H1 (cell line): ENCODE results near the gene NSFL1C. TPM values are rescaled to one million over a fixed set of nuclear protein-coding genes. Genes with fewer than 3 reads are reported as not detected.

Experiments
- CTCF ChIA-PET: fragments of 300-600 bp; sonication (Branson Sonifier 250); formaldehyde crosslinking; loops from one replicate; lab custom pipeline; 2021; ENCODE audit not compliant: partially characterized antibody; lab: Charles Lee
- POLR2A ChIA-PET: fragments of 300-600 bp; sonication (Branson Sonifier 250); formaldehyde crosslinking; loops from one replicate; lab custom pipeline; 2021; ENCODE audit warnings: inconsistent platforms; ENCODE audit not compliant: partially characterized antibody; lab: Charles Lee
- DNase-seq, 2 experiments: peaks; one replicate each; pipeline versions ENCODE4 v3.0.0 to v3.0.0-alpha.2; 2010 to 2022; ENCODE audit warnings: low spot score in 2 of 2, low read depth in 1 of 2, mixed read lengths in 1 of 2
- FAIRE-seq: peaks from 2 replicates; lab custom pipeline; 2011; peaks lifted over from hg19 to GRCh38; lab: Jason Lieb, UNC
- H2AFZ ChIP-seq: 2 replicates; pipeline ENCODE4 v1.8.1; 2012; ENCODE audit warnings: low read length, inconsistent platforms
- H2AK5ac ChIP-seq: 2 replicates; pipeline ENCODE4 v1.6.1; 2013; ENCODE audit warnings: low read depth, low read length
- H2BK120ac ChIP-seq: replicated peaks from 2 replicates; pipeline ENCODE3; 2013; ENCODE audit warnings: low read depth, low read length, inconsistent platforms
- H2BK12ac ChIP-seq: 2 replicates; pipeline ENCODE4 v1.6.1; 2013; ENCODE audit warnings: low read depth, low read length
- H2BK15ac ChIP-seq: 2 replicates; pipeline ENCODE4 v1.6.1; 2013; ENCODE audit warnings: low read length
- H2BK20ac ChIP-seq: 2 replicates; pipeline ENCODE4 v1.6.1; 2013; ENCODE audit warnings: low read length
- H2BK5ac ChIP-seq: 2 replicates; pipeline ENCODE4 v1.6.1; 2013; ENCODE audit warnings: low read depth, low read length
- H3K14ac ChIP-seq: 2 replicates; pipeline ENCODE4 v1.6.1; 2013; ENCODE audit warnings: inconsistent platforms; ENCODE audit not compliant: insufficient read length
- H3K18ac ChIP-seq: 2 replicates; pipeline ENCODE4 v1.6.1; 2013; ENCODE audit warnings: low read length; ENCODE audit errors: extremely low read depth
- H3K23ac ChIP-seq: 2 replicates; pipeline ENCODE4 v1.6.1; 2013; ENCODE audit warnings: inconsistent platforms; ENCODE audit not compliant: insufficient read length
- H3K23me2 ChIP-seq: 2 replicates; pipeline ENCODE4 v1.6.1; 2013; ENCODE audit warnings: low read depth, low read length
- H3K27ac ChIP-seq: 2 replicates; pipeline ENCODE4 v1.6.1; 2011; ENCODE audit warnings: low read depth, low read length, inconsistent platforms
- H3K27me3 ChIP-seq, 4 experiments: replicated peaks in 1 of 4; 1 replicate in 1 of 4; 2 replicates in 3 of 4; pipeline versions ENCODE4 v1.6.1 to v1.8.1; 2011 to 2013; ENCODE audit warnings: low read length in 3 of 4, mild to moderate bottlenecking in 3 of 4, inconsistent platforms in 2 of 4, mixed read lengths in 2 of 4, moderate library complexity in 1 of 4; ENCODE audit not compliant: control insufficient read depth in 3 of 4, insufficient read depth in 3 of 4; ENCODE audit errors: extremely low read depth in 1 of 4
- H3K36me3 ChIP-seq, 4 experiments: 2 replicates each; pipeline versions ENCODE4 v1.6.1 to v1.8.1; 2011 to 2013; ENCODE audit warnings: mild to moderate bottlenecking in 4 of 4, low read length in 3 of 4, moderate library complexity in 2 of 4, control low read depth in 1 of 4, inconsistent platforms in 1 of 4; ENCODE audit not compliant: insufficient read depth in 4 of 4, control insufficient read depth in 2 of 4
- H3K4ac ChIP-seq: replicated peaks from 2 replicates; pipeline ENCODE3; 2013; ENCODE audit warnings: low read length, low read depth, mixed read lengths, inconsistent platforms; ENCODE audit not compliant: insufficient read length
- H3K4me1 ChIP-seq, 4 experiments: replicated peaks in 1 of 4; 1 replicate in 1 of 4; 2 replicates in 3 of 4; pipeline versions ENCODE4 v1.6.1 to v1.8.1; 2011 to 2013; ENCODE audit warnings: low read length in 3 of 4, inconsistent platforms in 2 of 4, mixed read lengths in 1 of 4; ENCODE audit not compliant: insufficient read depth in 4 of 4, control insufficient read depth in 3 of 4
- H3K4me2 ChIP-seq, 2 experiments: 2 replicates each; pipeline versions ENCODE4 v1.6.1 to v1.8.1; 2011 to 2013; ENCODE audit warnings: low read depth in 2 of 2, low read length in 2 of 2, control low read depth in 1 of 2, inconsistent platforms in 1 of 2, mild to moderate bottlenecking in 1 of 2; ENCODE audit not compliant: insufficient read depth in 1 of 2
- H3K4me3 ChIP-seq, 4 experiments: fragments of 200-600, 300-600 bp in 1 of 4; sonication (generic), shearing (Covaris generic), sonication (Bioruptor Twin) in 1 of 4; 2 replicates each; pipeline versions ENCODE4 v1.5.1 to v1.8.1; 2011 to 2016; ENCODE audit warnings: low read length in 4 of 4, low read depth in 3 of 4, control low read depth in 2 of 4, inconsistent platforms in 2 of 4, mild to moderate bottlenecking in 2 of 4, mixed read lengths in 1 of 4, moderate library complexity in 1 of 4; ENCODE audit not compliant: insufficient read depth in 2 of 4; ENCODE audit errors: extremely low read depth in 1 of 4
- H3K56ac ChIP-seq: replicated peaks from 2 replicates; pipeline ENCODE3; 2013; ENCODE audit warnings: low read depth, mild to moderate bottlenecking, mixed read lengths, low read length, inconsistent platforms; ENCODE audit not compliant: insufficient read length
- H3K79me1 ChIP-seq: 2 replicates; pipeline ENCODE4 v1.6.1; 2013; ENCODE audit warnings: low read depth, low read length, control low read depth
- H3K79me2 ChIP-seq, 2 experiments: 2 replicates each; pipeline versions ENCODE4 v1.6.1 to v1.8.1; 2012 to 2013; ENCODE audit warnings: low read length in 2 of 2, mild to moderate bottlenecking in 2 of 2, inconsistent platforms in 1 of 2; ENCODE audit not compliant: insufficient read depth in 2 of 2, control insufficient read depth in 1 of 2
- H3K9ac ChIP-seq, 4 experiments: replicated peaks in 1 of 4; 1 replicate in 1 of 4; 2 replicates in 3 of 4; pipeline versions ENCODE4 v1.6.1 to v1.8.1; 2011 to 2013; ENCODE audit warnings: low read depth in 3 of 4, low read length in 3 of 4, control low read depth in 2 of 4, mild to moderate bottlenecking in 2 of 4, moderate library complexity in 2 of 4, inconsistent platforms in 1 of 4; ENCODE audit errors: extremely low read depth in 1 of 4
- H3K9me3 ChIP-seq, 2 experiments: 2 replicates each; pipeline versions ENCODE4 v1.6.1 to v1.8.1; 2012 to 2013; ENCODE audit warnings: mild to moderate bottlenecking in 2 of 2, moderate library complexity in 2 of 2, control low read depth in 1 of 2, inconsistent platforms in 1 of 2, low read depth in 1 of 2, low read length in 1 of 2, mixed read lengths in 1 of 2; ENCODE audit not compliant: insufficient read depth in 2 of 2
- H4K20me1 ChIP-seq, 2 experiments: replicated peaks in 1 of 2; 2 replicates each; pipeline versions ENCODE3 to v1.8.1; 2011 to 2013; ENCODE audit warnings: inconsistent platforms in 2 of 2, low read length in 2 of 2, mild to moderate bottlenecking in 1 of 2; ENCODE audit not compliant: insufficient read depth in 2 of 2, control insufficient read depth in 1 of 2
- H4K5ac ChIP-seq: 2 replicates; pipeline ENCODE4 v1.6.1; 2013; ENCODE audit warnings: low read length, low read depth, mixed read lengths, inconsistent platforms; ENCODE audit not compliant: insufficient read length
- H4K8ac ChIP-seq: 2 replicates; pipeline ENCODE4 v1.8.0; 2013; ENCODE audit warnings: mild to moderate bottlenecking, moderate library complexity, low read length, inconsistent platforms; ENCODE audit not compliant: insufficient read depth; ENCODE audit errors: extremely low read depth
- H4K91ac ChIP-seq: replicated peaks from 2 replicates; pipeline ENCODE3; 2013; ENCODE audit warnings: low read length, mixed read lengths, inconsistent platforms; ENCODE audit not compliant: insufficient read length
- HDAC6 ChIP-seq: IDR thresholded peaks from one replicate; pipeline ENCODE4 v1.7.1; 2012; ENCODE audit warnings: low read depth, mild to moderate bottlenecking, inconsistent platforms, low read length, moderate library complexity
- SAP30 ChIP-seq: fragments of 300-600 bp; sonication (generic); IDR thresholded peaks from 2 replicates; pipeline ENCODE4 v1.7.1; 2012; ENCODE audit warnings: low read length, moderate library complexity, mild to moderate bottlenecking, inconsistent platforms; ENCODE audit not compliant: insufficient read depth, insufficient replicate concordance
- WGBS, 2 experiments: shearing (Covaris generic) in 1 of 2; methylation state at CpG; one replicate each; pipeline versions ENCODE4 v1.1.6 to v1.1.7; 2013 to 2015; ENCODE audit warnings: low lambda C conversion rate in 2 of 2, mixed read lengths in 2 of 2, inconsistent platforms in 1 of 2, low coverage in 1 of 2, missing lambda C conversion rate in 1 of 2; ENCODE audit not compliant: insufficient replicate concordance in 2 of 2, insufficient coverage in 1 of 2, insufficient read length in 1 of 2; ENCODE audit errors: extremely low coverage in 1 of 2, missing lambda C conversion rate in 1 of 2; 5-methylcytosine and 5-hydroxymethylcytosine counted together
- polyA plus RNA-seq, 7 experiments: library from polyadenylated mRNA; depleted of rRNA in 3 of 7; stranded (reverse) in 5 of 7; unstranded in 2 of 7; fragments of >200 nt in 5 of 7; fragments of 200-250 nt in 2 of 7; gene quantifications; 1 replicate in 5 of 7; 2 replicates in 1 of 7; 4 replicates in 1 of 7; pipeline versions ENCODE4 v1.2.1 to v1.2.3, GENCODE V29; 2011 to 2013; ENCODE audit warnings: missing spikeins in 2 of 7, mixed read lengths in 2 of 7
- total RNA-seq: library from RNA; stranded (reverse); fragmentation: NEBNext Ultra II Directional; extraction: Animal tissue kit (Norgen Biotek cat#: 25700); gene quantifications from 2 replicates; pipeline ENCODE4 v1.2.1, GENCODE V29; 2021

The NSFL1C gene
- total and polyA plus RNA-seq, 2 of the 8 experiments (the other 6 are each of a cell fraction or from before 2014, with no cell fraction given), result 21.6 to 98.0 TPM

DNA sequence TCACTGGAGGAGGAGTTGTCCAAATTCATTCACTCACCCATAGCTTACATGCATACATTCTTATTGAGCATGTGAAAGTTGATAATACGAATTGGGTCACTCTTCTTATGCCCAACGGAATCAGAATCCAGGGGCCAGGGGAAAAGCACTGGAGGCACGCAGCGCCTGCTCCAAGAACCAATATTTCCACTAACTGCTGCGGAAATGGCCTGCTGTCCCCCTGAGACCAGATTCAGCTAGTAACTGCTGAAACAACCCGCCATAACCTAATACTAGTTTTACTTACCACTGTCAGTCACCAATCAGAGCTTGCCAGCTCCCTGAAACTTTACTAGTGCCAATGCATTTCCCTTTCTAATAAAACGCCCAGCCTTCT, 73.2 kb downstream of the NSFL1C start:
- Histone ChIP-seq H3K4me1 (peaks cover 10 to 31% (median 11%) of the 10 kb centered on the region in 4 experiments; a peak in 6 of 7 replicates), H3K23me2 (peaks cover 8% of the 10 kb centered on the region), H4K8ac (no peak overlapping the region), H3K4me3 (peak overlapping the region; percentile 53 to 86 (median 79)), H4K20me1 (peaks cover 12 to 20% of the 10 kb centered on the region in 2 experiments), H3K36me3 (no peaks in the 10 kb centered on the region), H3K27me3 (peaks cover 0 to 19% (median 8%) of the 10 kb centered on the region in 4 experiments; a peak in 5 of 7 replicates), H3K79me1 (peaks cover 22% of the 10 kb centered on the region), H3K4me2 (peak overlapping the region; percentile 92 to 96), H2BK5ac (no peak overlapping the region), H3K9ac (no peak overlapping the region), H3K23ac (no peak overlapping the region), H3K79me2 (peaks cover 21 to 40% of the 10 kb centered on the region in 2 experiments), H2AFZ (peak overlapping the region; percentile 85; the same call in 1 of the 2 replicates), H3K56ac (no peak overlapping the region), H4K5ac (no peak overlapping the region), H3K18ac (no peak overlapping the region), H2AK5ac (no peak overlapping the region), H3K9me3 (no peaks in the 10 kb centered on the region), H3K27ac (no peak overlapping the region), H2BK120ac (no peak overlapping the region), H2BK15ac (no peak overlapping the region), H2BK12ac (no peak overlapping the region), H4K91ac (no peak overlapping the region), H3K14ac (no peak overlapping the region), H3K4ac (no peak overlapping the region), H2BK20ac (no peak overlapping the region)
- WGBS, 2 experiments, result 82% methylated on average over 7 of the region's 7 CpGs; no CpG with 5 or more reads in 1 of the 2 experiments
- no peak for DNase-seq
- ChIA-PET POLR2A (interaction anchor here (1.0 to 1.5 kb wide), 4 partner anchors 9 to 73 kb away, joined by 3 to 5 read pairs (median 4); partner anchors contain the start of gene NSFL1C), CTCF (interaction anchor here (0.6 to 1.5 kb wide), 7 partner anchors 34 to 126 kb away, joined by 3 to 5 read pairs (median 3); partner anchors contain the start of gene NSFL1C)
- TF ChIP-seq HDAC6 (no peak), SAP30 (peak; percentile 4)
- FAIRE-seq, result no peak
